Panc1 (cell line): Measurements from ENCODE around the gene EML1. TPM values are rescaled to one million over a fixed set of nuclear protein-coding genes. Genes with fewer than 3 reads are reported as not detected.

Source experiments
- ATAC-seq: fragments of 200-7000 bp; cut with Tn5 transposase; 2 replicates; pipeline ENCODE4 v1.9.1; 2020; ENCODE audit warnings: mild to moderate bottlenecking, moderate library complexity
- BruUV-seq: library from RNA; stranded (reverse); fragments of 400-500 nt; replicated peaks from 2 replicates; lab custom pipeline; 2021; lab: Mats Ljungman, UMichigan
- CTCF ChIA-PET: fragments of 300-600 bp; sonication (Branson Sonifier 250); formaldehyde crosslinking; loops from one replicate; lab custom pipeline; 2022; ENCODE audit warnings: antibody characterized with exemption; lab: Charles Lee
- POLR2A ChIA-PET: fragments of 300-600 bp; sonication (Branson Sonifier 250); formaldehyde crosslinking; loops from one replicate; lab custom pipeline; 2022; ENCODE audit warnings: antibody characterized with exemption; lab: Charles Lee
- DNase-seq: peaks from one replicate; pipeline ENCODE4 v3.0.0-alpha.2; 2010; ENCODE audit warnings: low read depth, low spot score
- H3K27ac ChIP-seq: 2 replicates; pipeline ENCODE4 v1.5.1; 2011; ENCODE audit warnings: mild to moderate bottlenecking, low read length, inconsistent platforms
- H3K27me3 ChIP-seq: fragments of 200-500 bp; sonication (Bioruptor generic); 2 replicates; pipeline ENCODE4 v1.6.0; 2014; ENCODE audit warnings: low read length, inconsistent platforms; ENCODE audit not compliant: control insufficient read depth, insufficient read depth
- H3K36me3 ChIP-seq: fragments of 200-500 bp; sonication (Bioruptor generic); 2 replicates; pipeline ENCODE4 v1.5.1; 2014; ENCODE audit warnings: inconsistent platforms, mild to moderate bottlenecking, low read length, moderate library complexity; ENCODE audit not compliant: control insufficient read depth, insufficient read depth
- H3K4me1 ChIP-seq: 2 replicates; pipeline ENCODE4 v1.5.1; 2011; ENCODE audit warnings: inconsistent platforms, mild to moderate bottlenecking, low read length, moderate library complexity; ENCODE audit not compliant: control insufficient read depth, insufficient read depth
- H3K4me3 ChIP-seq, 2 experiments: 2 replicates each; pipeline ENCODE4 v1.5.1; 2011 to 2012; ENCODE audit warnings: low read depth in 2 of 2, low read length in 2 of 2, mild to moderate bottlenecking in 2 of 2, inconsistent platforms in 1 of 2, moderate library complexity in 1 of 2
- H3K9me3 ChIP-seq: fragments of 200-500 bp; sonication (Bioruptor generic); 2 replicates; pipeline ENCODE4 v1.5.1; 2014; ENCODE audit warnings: low read depth, mild to moderate bottlenecking, inconsistent platforms, low read length, moderate library complexity; ENCODE audit not compliant: control insufficient read depth, insufficient read depth
- CTCF ChIP-seq: fragments of 450-650 bp; IDR thresholded peaks from 2 replicates; pipeline ENCODE4 v1.5.1; 2017; ENCODE audit warnings: mild to moderate bottlenecking
- POLR2AphosphoS5 ChIP-seq: IDR thresholded peaks from 2 replicates; pipeline ENCODE4 v1.6.1; 2012; ENCODE audit warnings: mild to moderate bottlenecking, low read depth, low read length, moderate library complexity
- REST ChIP-seq, 2 experiments: IDR thresholded peaks; 2 replicates each; pipeline ENCODE4 v1.6.1; 2011 to 2012; ENCODE audit warnings: low read depth in 2 of 2, control low read depth in 1 of 2, low read length in 1 of 2, mild to moderate bottlenecking in 1 of 2, moderate library complexity in 1 of 2; ENCODE audit not compliant: insufficient read depth in 1 of 2
- SIN3A ChIP-seq: IDR thresholded peaks from 2 replicates; pipeline ENCODE4 v1.6.1; 2012; ENCODE audit warnings: low read depth, mild to moderate bottlenecking, low read length, moderate library complexity, borderline replicate concordance; ENCODE audit not compliant: insufficient read depth
- TCF7L2 ChIP-seq: IDR thresholded peaks from 2 replicates; pipeline ENCODE4 v1.6.1; 2011; ENCODE audit warnings: mild to moderate bottlenecking, low read depth, low read length, inconsistent platforms
- in situ Hi-C: cut with HindIII; loops from 2 replicates; pipeline ENCODE4 v1.10.0; 2016; ENCODE audit warnings: low sequenced_read_pairs, low pct_unique_long_range_greater_than_20kb
- intact Hi-C: fragments of 100-400 bp; cut with micrococcal nuclease; formaldehyde crosslinking; loops from one replicate; pipeline ENCODE4 v1.10.0; 2022; ENCODE audit not compliant: unreplicated experiment
- total RNA-seq: library from RNA; stranded (reverse); gene quantifications from one replicate; pipeline ENCODE4 v1.2.1, GENCODE V29; 2021; ENCODE audit not compliant: unreplicated experiment

The EML1 gene
- total RNA-seq, 1 experiment from 2014 or later = 35.3 TPM

- Histone ChIP-seq H3K27me3 (no peaks in the 10 kb centered on the region), H3K27ac (no peak overlapping the region), H3K9me3 (no peaks in the 10 kb centered on the region), H3K4me1 (no peaks in the 10 kb centered on the region), H3K4me3 (no peak overlapping the region), H3K36me3 (no peaks in the 10 kb centered on the region)
- ChIA-PET POLR2A (no interaction called here), CTCF (no interaction called here)
- ATAC-seq = no peak
- no TSS peak for BruUV-seq
- in situ Hi-C loops = no loop called here
- intact Hi-C loops = no loop called here
- no peak for DNase-seq
- no peak for TF ChIP-seq CTCF
- no peak for TF ChIP-seq TCF7L2
These were observed 168.8 kb downstream of the EML1 start for GRCh38 chr14:99961826-99962518.

- no peaks in the 10 kb centered on the region for H3K36me3 ChIP-seq
- TF ChIP-seq REST (IDR thresholded peaks at IDR 0.05; ENCODE audit: insufficient read depth in 1 of 2, low read depth in 2 of 2, low read length in 1 of 2) (no peak), TCF7L2 (no peak), SIN3A (no peak), POLR2AphosphoS5 (no peak), CTCF (no peak)
- H3K4me1 ChIP-seq = no peaks in the 10 kb centered on the region
- no peaks in the 10 kb centered on the region for H3K9me3 ChIP-seq
- no peaks in the 10 kb centered on the region for H3K27me3 ChIP-seq
- no peak for ATAC-seq
- DNase-seq = no peak
- H3K27ac ChIP-seq = no peak overlapping the region
- no peak overlapping the region for H3K4me3 ChIP-seq
- ChIA-PET POLR2A (no interaction called here), CTCF (no interaction called here)
- intact Hi-C loops (no loop called here), in situ Hi-C loops (no loop called here)
- BruUV-seq = no TSS peak
These were observed 171.8 kb downstream of the EML1 start for GRCh38 chr14:99964979-99965378.
